Endothelial cell of umbilical vein (primary cell): ENCODE measurements around the gene DHX36. TPM values are rescaled to one million over a fixed set of nuclear protein-coding genes. Genes with fewer than 3 reads are reported as not detected.

ENCODE experiments used
- BruUV-seq: library from RNA; stranded (reverse); fragments of 400-500 nt; replicated peaks from 2 replicates; lab custom pipeline; 2021; lab: Mats Ljungman, UMichigan
- CTCF ChIA-PET: fragments of 300-600, 350-600 bp; sonication (Branson Sonifier 250); formaldehyde crosslinking; loops from one replicate; lab custom pipeline; 2021; ENCODE audit warnings: antibody characterized with exemption, inconsistent platforms; lab: Charles Lee
- POLR2A ChIA-PET: fragments of 300-600, 350-600 bp; sonication (Branson Sonifier 250); formaldehyde crosslinking; loops from one replicate; lab custom pipeline; 2021; ENCODE audit warnings: antibody characterized with exemption, inconsistent platforms; lab: Charles Lee
- DNase-seq: peaks from one replicate; pipeline ENCODE4 v3.0.0-alpha.2; 2011; ENCODE audit warnings: low read depth, low spot score
- FAIRE-seq: peaks from 2 replicates; lab custom pipeline; 2011; peaks lifted over from hg19 to GRCh38; lab: Jason Lieb, UNC
- H2AFZ ChIP-seq: 2 replicates; pipeline ENCODE4 v1.6.0; 2012; ENCODE audit warnings: low read depth, low read length, control low read depth, inconsistent platforms
- H3K27ac ChIP-seq: 2 replicates; pipeline ENCODE4 v1.5.1; 2011; ENCODE audit warnings: low read depth, mild to moderate bottlenecking, control low read depth, low read length, moderate library complexity; ENCODE audit not compliant: insufficient read depth
- H3K27me3 ChIP-seq, 2 experiments: 2 replicates each; pipeline versions ENCODE4 v1.6.0 to v1.6.1; 2011; ENCODE audit warnings: low read length in 2 of 2, mixed read lengths in 1 of 2; ENCODE audit not compliant: control insufficient read depth in 2 of 2, insufficient read depth in 2 of 2
- H3K36me3 ChIP-seq, 2 experiments: 2 replicates in 1 of 2; 3 replicates in 1 of 2; pipeline ENCODE4 v1.5.1; 2011; ENCODE audit warnings: low read length in 2 of 2, mild to moderate bottlenecking in 1 of 2, moderate library complexity in 1 of 2; ENCODE audit not compliant: control insufficient read depth in 2 of 2, insufficient read depth in 2 of 2; ENCODE audit errors: extremely low read depth in 1 of 2
- H3K4me1 ChIP-seq: 3 replicates; pipeline ENCODE4 v1.5.1; 2011; ENCODE audit warnings: mild to moderate bottlenecking, low read length; ENCODE audit not compliant: control insufficient read depth, insufficient read depth; ENCODE audit errors: extremely low read depth
- H3K4me2 ChIP-seq: 2 replicates; pipeline ENCODE4 v1.6.1; 2011; ENCODE audit warnings: low read length, control low read depth, mixed read lengths; ENCODE audit not compliant: insufficient read depth
- H3K4me3 ChIP-seq, 3 experiments: fragments of 200-600 bp in 1 of 3; sonication (generic), shearing (Covaris generic) in 1 of 3; replicated peaks in 1 of 3; 2 replicates each; pipeline ENCODE4 v1.5.1; 2011 to 2016; ENCODE audit warnings: control low read depth in 3 of 3, low read length in 3 of 3, mild to moderate bottlenecking in 2 of 3, inconsistent platforms in 1 of 3, low read depth in 1 of 3, moderate library complexity in 1 of 3; ENCODE audit not compliant: insufficient read depth in 1 of 3
- H3K79me2 ChIP-seq: 2 replicates; pipeline ENCODE4 v1.6.0; 2012; ENCODE audit warnings: low read length, inconsistent platforms; ENCODE audit not compliant: control insufficient read depth, insufficient read depth
- H3K9ac ChIP-seq: replicated peaks from 2 replicates; pipeline ENCODE3; 2011; ENCODE audit warnings: low read length, control low read depth; ENCODE audit not compliant: insufficient read depth; ENCODE audit errors: extremely low read depth
- H3K9me1 ChIP-seq: replicated peaks from 3 replicates; pipeline ENCODE4 v1.6.0; 2011; ENCODE audit warnings: mild to moderate bottlenecking, low read length; ENCODE audit not compliant: control insufficient read depth, insufficient read depth; ENCODE audit errors: extremely low read depth
- H3K9me3 ChIP-seq: replicated peaks from 2 replicates; pipeline ENCODE4 v1.5.1; 2012; ENCODE audit warnings: low read length, inconsistent platforms; ENCODE audit not compliant: control insufficient read depth, insufficient read depth
- H4K20me1 ChIP-seq: replicated peaks from 2 replicates; pipeline ENCODE3; 2011; ENCODE audit warnings: mild to moderate bottlenecking, low read length; ENCODE audit not compliant: control insufficient read depth, insufficient read depth; ENCODE audit errors: extremely low read depth
- CTCF ChIP-seq, 2 donors: IDR thresholded peaks; 1 replicate in 1 of 2; 2 replicates in 1 of 2; pipeline ENCODE4 v1.5.1; 2011; ENCODE audit warnings: low read length in 2 of 2, mild to moderate bottlenecking in 2 of 2, moderate library complexity in 2 of 2, control low read depth in 1 of 2, inconsistent platforms in 1 of 2, low read depth in 1 of 2; ENCODE audit not compliant: insufficient read depth in 1 of 2; ENCODE audit errors: extremely low read depth in 1 of 2
- EZH2 ChIP-seq: IDR thresholded peaks from 2 replicates; pipeline ENCODE4 v1.6.1; 2012; ENCODE audit warnings: borderline replicate concordance, low read depth, mild to moderate bottlenecking, moderate library complexity, low read length, inconsistent platforms; ENCODE audit not compliant: severe bottlenecking
- FOS ChIP-seq: IDR thresholded peaks from 2 replicates; pipeline ENCODE4 v1.6.1; 2011; ENCODE audit warnings: mild to moderate bottlenecking, low read length, moderate library complexity, borderline replicate concordance; ENCODE audit not compliant: insufficient read depth
- JUN ChIP-seq: IDR thresholded peaks from 2 replicates; pipeline ENCODE4 v1.6.1; 2011; ENCODE audit warnings: borderline replicate concordance, low read depth; ENCODE audit not compliant: insufficient read length, insufficient read depth
- dilution Hi-C: fragments of 300-500 bp; cut with MboI; formaldehyde crosslinking; loops from one replicate; pipeline ENCODE4 v1.15.0; 2019; ENCODE audit warnings: low sequenced_read_pairs; ENCODE audit not compliant: extremely low pct_ligation_motif_present
- intact Hi-C: fragments of 100-400 bp; cut with micrococcal nuclease; formaldehyde crosslinking; loops from one replicate; pipeline ENCODE4 v1.10.0; 2022
- polyA plus RNA-seq, 4 experiments: library from polyadenylated mRNA; depleted of rRNA in 3 of 4; stranded (reverse) in 3 of 4; unstranded in 1 of 4; fragments of >200 nt; gene quantifications; 2 replicates each; pipeline versions ENCODE4 v1.2.1 to v1.2.3, GENCODE V29; 2011 to 2012; ENCODE audit warnings: missing spikeins in 1 of 4
- total RNA-seq: library from RNA; stranded (reverse); gene quantifications from 2 replicates; pipeline ENCODE4 v1.2.3, GENCODE V29; 2021

The DHX36 gene
- total and polyA plus RNA-seq, 2 donors (not counting 3 experiments of a cell fraction or from before 2014, with no cell fraction given), result 19.6 to 52.7 TPM

- dilution Hi-C loops, result no loop called here
- Histone ChIP-seq H3K9me3 (no peaks in the 10 kb centered on the region), H3K4me2 (no peak overlapping the region), H3K4me3 (no peak overlapping the region), H4K20me1 (no peaks in the 10 kb centered on the region), H3K9ac (no peak overlapping the region), H2AFZ (no peak overlapping the region), H3K27me3 (peaks cover 7 to 27% of the 10 kb centered on the region in 2 experiments), H3K27ac (no peak overlapping the region), H3K9me1 (no peaks in the 10 kb centered on the region), H3K4me1 (no peaks in the 10 kb centered on the region), H3K36me3 (no peaks in the 10 kb centered on the region), H3K79me2 (no peaks in the 10 kb centered on the region)
- TF ChIP-seq FOS, result no peak
- TF ChIP-seq EZH2, result no peak
- TF ChIP-seq CTCF (IDR thresholded peaks at IDR 0.05; ENCODE audit: extremely low read depth in 1 of 2, insufficient read depth in 1 of 2, low read depth in 1 of 2, low read length in 2 of 2), result peak; percentile 19 to 22
- ChIA-PET CTCF (interaction anchor here (3.4 kb wide), 2 partner anchors 988 to 1367 kb away, joined by 27 to 35 read pairs; no protein-coding TSS in a partner anchor), POLR2A (no interaction called here)
- intact Hi-C loops, result loop anchor here (1.0 to 5.0 kb wide), 2 partner anchors 988 to 1367 kb away; no protein-coding TSS in a partner anchor
- FAIRE-seq (peak; percentile 28), DNase-seq (peak; percentile 63)
- BruUV-seq, result no TSS peak
Observed at GRCh38 chr3:154334973-154335420, 10.7 kb upstream of the DHX36 start.

- Histone ChIP-seq H3K4me3 (no peak overlapping the region), H3K9ac (no peak overlapping the region), H3K4me1 (peaks cover 3% of the 10 kb centered on the region), H3K9me1 (no peaks in the 10 kb centered on the region), H3K36me3 (no peaks in the 10 kb centered on the region), H3K79me2 (peaks cover 13% of the 10 kb centered on the region), H3K27me3 (peaks cover 2 to 12% of the 10 kb centered on the region in 2 experiments), H4K20me1 (no peaks in the 10 kb centered on the region), H2AFZ (no peak overlapping the region), H3K4me2 (no peak overlapping the region), H3K27ac (no peak overlapping the region), H3K9me3 (no peaks in the 10 kb centered on the region)
- dilution Hi-C loops (no loop called here), intact Hi-C loops (loop anchor here (10.0 kb wide), 1 partner anchor 203 kb away; the partner anchor contains the start of gene ARHGEF26)
- DNase-seq (no peak), FAIRE-seq (no peak)
- TF ChIP-seq JUN, result no peak
- CTCF ChIA-PET, result interaction anchor here (2.2 kb wide), 1 partner anchor 1374 kb away, joined by 7 read pairs; no protein-coding TSS in a partner anchor
- POLR2A ChIA-PET, result no interaction called here
- no TSS peak for BruUV-seq
Observed at GRCh38 chr3:154327871-154328270, 3.6 kb upstream of the DHX36 start.
